HG02759 (cell line): ENCODE data around the gene GPR180.
"Not testable (repeated sequence)": the region's sequence is repeated elsewhere in the genome, so short reads cannot be mapped to it uniquely, and the experiment has no call there.

Experiments used
- ATAC-seq: cut with Tn5 transposase; IDR thresholded peaks from one replicate; pipeline ENCODE4 v1.9.1; 2021; ENCODE audit warnings: mild to moderate bottlenecking, moderate library complexity; ENCODE audit not compliant: unreplicated experiment

Gene GPR180

DNA sequence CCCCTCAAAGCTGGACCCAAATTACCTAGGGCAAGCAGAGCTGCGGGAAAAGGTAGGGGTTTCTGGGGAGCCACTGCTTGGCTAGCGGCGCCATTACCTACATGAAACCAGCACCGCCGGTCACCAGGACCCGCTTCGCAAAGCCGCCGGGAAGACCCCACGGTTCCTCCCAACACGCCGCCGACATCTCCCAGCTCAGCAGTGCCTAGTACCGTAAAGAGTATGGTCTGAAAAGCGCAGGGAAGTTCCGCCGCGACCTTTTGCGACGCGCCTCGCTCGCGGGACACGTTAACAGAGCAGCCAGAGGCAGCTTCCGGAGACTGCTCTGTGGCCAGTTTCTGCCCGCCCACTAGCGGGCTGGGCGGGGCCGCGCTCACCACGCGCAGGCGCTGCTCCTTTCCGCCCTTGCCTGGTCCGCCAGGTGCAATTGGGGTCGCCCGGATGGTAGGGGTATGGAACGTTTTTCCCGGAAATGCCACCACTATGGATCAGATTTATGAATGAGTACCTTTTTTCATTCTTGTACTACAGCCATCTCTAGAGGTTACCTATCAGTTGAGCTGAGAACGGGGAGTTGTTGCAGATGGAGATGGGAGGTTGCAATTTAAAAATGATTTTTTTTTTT lies 5.6 kb upstream of the GPR180 start, which contains the start of gene TGDS:
TGDS (minus strand) TSS at position 203 of the 625 bp plus-strand sequence; CDS start at position 187, 16 bp downstream.
- ATAC-seq = peak; percentile 98

DNA sequence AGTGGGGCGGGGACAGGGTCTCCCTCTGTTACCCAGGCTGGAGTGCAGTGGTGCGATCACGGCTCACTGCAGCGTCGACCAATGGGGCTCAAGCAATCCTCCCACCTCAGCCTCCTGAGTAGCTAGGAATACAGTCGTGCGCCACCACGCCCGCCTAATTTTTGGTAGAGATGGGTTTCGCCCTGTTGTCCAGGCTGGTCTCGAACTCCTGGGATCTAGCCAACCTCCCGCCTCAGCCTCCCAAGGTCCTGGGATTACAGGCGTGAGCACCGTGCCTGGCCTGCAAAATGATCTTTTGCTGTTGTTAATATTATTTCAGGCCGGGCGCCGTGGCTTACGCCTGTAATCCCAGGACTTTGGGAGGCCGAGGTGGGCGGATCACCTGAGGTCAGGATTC lies 5.1 kb upstream of the GPR180 start:
- ATAC-seq = no peak

DNA sequence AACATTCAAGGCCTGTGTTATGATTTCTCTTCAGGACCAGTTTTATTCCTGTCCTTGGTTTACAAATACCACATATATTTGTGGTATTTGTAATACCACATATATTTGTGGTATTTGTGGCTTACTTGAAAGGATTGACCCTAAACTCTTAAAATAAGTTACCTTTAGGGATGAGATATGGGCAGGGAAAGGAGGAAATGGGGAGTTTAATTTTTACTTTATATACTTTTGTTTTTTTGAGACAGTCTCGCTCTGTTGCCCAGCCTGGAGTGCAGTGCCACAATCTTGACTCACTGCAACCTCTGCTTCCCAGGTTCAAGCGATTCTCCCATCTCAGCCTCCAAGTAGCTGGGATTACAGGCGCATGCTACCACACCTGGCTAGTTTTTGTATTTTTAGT lies 3.4 kb upstream of the GPR180 start:
- ATAC-seq = no peak

DNA sequence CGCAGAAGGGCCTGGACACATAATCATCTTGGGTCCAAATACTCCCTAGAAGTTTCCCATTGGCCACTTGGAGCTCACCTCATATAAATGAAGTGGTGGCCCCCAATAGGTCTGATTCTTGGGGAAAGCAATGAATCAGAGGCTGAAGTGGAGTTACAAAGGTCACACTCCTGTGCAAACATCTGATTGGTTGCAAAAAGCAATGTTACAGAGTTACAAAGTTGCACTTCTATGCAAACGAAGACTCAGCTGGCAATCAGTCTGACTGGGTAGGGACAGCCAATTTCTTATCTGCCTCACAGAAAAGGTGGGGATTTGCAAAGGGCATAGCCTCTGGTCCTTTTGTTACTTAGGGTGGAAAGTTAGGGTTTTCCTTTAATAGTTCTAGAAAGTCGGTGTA lies 1.8 kb upstream of the GPR180 start:
- ATAC-seq = no peak

DNA sequence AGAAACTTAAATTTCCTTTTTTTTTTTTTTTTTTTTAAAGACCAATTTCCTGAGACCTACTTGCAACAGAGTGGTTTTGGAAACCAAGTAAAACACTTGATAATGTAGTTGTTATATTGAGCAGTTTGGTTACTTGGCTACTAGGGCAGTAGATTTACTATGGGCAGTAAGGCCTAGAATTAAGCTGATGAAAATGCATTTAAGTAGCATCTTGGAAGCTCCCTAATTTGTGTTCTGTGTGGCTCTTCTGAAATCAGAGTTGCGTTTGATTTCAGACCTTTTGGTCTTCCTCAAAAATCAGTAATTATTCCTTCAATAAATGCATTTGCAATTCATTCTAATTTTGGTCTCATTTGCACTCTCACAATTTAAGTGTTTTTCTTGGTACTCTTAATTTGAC lies 810 bp downstream of the GPR180 start:
- no peak for ATAC-seq

DNA sequence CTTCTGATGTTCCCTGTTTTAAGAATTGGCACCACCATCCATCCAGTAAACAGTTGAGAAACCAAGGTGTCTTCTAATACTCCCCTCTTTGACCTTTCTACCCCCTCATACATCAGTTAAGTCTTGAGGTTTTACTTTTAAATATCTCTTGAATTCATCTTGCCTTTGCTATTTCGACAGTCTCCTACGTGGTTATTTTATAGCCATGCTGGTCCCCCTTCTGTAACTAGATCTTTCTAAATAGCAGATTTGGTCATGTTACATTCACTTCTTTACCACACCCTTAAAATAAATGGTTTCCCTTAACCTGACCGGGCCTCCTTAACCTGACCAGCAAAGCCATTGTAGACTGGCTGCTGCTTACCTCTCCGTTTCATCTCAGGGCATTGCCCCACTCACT lies 5.4 kb downstream of the GPR180 start:
- no peak for ATAC-seq

DNA sequence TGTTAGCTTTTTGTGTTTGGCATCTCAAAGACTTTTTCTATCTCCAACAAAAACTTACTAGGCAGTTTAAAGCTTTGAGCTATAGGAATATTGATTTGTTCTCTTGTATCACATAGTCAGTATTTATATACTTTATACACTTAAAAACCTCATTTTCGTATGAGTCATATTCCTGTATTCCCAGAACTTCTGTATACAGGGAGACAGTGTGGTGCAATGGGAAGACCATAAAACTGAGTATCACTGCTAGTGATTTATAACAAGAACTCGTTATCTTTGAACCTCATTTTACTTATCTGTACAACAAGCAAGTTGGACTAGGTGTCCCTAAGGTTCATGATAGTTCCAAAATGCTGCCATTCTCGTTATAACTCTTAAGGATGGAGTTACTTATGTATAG lies 6.3 kb downstream of the GPR180 start:
- no peak for ATAC-seq

DNA sequence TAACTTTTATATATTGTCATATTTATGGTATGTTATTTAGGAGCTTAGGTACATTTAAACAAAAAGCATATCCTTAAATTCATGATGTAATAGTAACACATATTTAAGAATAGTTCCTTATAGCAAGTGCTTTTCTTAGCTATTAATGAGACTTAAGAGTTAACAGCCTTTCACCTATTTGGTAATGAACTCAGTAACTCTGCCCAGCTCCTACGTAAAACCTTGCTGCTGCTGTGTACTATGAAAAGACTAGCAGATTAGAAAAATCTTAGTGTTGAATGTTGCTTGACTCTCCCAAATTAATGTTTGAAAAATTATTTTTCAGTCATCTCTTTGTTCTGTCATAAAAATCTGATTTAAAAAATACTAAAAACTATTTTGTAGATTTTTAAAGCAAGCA lies 6.9 kb downstream of the GPR180 start:
- no peak for ATAC-seq

DNA sequence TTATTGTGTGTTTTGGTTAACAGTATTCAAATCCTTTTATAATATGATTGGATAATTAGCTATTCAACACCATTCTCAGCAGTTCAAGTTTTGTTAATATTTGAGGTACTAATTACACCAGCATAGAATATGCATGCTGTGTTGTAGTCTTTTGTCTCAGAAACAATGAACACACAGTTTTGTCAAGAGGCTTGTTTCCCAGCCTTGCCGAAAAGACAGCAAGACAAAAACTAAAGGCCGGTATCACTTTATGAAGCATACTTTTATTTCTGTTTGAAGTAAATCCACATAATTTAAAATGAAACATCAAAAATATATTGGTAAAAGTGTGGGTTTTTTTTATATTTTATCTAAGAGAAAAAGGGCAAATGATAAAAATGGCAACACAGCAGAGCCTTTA lies 7.5 kb downstream of the GPR180 start:
- ATAC-seq = no peak

DNA sequence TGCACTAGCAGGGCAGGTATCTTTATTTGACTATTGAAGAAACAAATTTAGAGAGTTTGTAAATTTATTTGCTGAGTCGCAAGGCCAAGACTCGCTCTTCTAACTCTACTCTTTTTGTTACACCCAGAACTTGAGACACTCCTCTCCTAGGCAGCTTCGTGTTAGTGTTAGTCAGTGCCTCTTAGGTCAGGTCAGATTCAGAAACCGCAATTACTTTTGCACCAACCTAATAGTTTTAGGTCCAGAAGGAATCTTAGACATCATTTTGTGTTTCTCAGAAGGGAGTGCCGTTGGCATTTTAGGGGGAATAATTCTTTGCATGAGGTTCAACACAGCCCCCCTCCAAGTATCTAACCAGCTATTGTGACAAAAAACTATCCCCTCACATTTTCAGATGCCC lies 8.8 kb downstream of the GPR180 start:
- no peak for ATAC-seq

DNA sequence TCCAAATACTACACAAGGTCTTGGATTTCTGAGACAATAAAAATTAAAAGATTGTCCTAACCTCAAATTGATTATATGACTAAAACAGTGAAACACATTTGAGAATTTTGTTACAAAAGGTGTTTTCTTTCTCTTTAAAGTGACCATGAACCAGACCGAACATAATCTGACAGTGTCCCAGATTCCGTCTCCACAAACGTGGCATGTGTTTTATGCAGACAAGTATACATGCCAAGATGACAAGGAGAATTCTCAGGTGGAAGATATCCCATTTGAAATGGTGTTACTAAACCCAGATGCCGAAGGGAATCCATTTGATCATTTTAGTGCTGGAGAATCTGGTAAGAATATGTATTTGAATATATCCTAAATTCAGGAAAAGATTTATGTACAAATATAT lies 10.4 kb downstream of the GPR180 start:
- ATAC-seq = no peak

DNA sequence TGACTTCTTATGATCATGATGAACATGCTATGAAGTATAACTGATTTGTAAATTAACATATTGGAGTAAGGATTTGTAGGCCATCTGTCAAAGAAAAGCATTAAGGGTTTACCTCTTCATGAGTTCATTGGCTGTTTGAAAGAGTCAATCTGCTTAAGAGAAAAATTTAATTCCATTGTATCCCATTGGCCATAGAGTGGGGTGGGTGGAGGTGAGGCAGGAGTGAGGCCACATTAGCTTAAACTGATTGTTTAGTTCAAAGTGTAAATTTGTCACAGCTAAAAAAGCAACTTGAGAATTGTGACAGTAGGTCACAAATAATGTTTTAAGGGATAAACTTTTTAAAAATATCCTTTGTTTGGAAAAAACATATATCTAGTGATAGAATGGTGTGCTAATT lies 11.4 kb downstream of the GPR180 start:
- no peak for ATAC-seq

DNA sequence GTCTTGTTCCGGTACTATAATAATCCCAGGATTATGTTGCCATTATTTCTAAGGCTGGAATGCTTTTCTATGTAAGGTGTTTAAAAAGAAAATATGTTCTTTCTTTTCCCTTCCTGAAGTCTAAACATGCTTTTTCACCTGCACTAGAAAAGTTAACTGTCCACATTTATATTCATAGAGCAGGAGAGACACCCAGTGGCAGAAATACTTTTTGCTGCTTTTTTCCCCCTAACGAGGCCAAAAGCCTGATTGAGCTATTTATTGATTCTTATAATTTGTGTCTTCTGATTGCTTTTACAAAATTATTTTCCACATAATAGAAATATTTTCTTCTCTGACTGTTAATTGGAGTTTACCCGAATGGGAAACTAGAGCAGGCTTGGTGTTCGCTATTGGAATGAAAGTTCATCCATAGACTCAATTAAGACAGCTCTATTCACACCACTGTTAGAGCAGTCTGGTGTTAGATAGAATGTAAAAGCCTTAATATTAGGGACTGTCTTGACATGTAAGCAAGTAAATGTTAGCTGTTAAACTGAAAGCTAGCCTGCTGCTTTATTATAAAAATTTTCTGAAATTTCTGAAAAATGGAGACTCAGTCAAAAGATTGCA lies 15.8 kb downstream of the GPR180 start:
- ATAC-seq = no peak

DNA sequence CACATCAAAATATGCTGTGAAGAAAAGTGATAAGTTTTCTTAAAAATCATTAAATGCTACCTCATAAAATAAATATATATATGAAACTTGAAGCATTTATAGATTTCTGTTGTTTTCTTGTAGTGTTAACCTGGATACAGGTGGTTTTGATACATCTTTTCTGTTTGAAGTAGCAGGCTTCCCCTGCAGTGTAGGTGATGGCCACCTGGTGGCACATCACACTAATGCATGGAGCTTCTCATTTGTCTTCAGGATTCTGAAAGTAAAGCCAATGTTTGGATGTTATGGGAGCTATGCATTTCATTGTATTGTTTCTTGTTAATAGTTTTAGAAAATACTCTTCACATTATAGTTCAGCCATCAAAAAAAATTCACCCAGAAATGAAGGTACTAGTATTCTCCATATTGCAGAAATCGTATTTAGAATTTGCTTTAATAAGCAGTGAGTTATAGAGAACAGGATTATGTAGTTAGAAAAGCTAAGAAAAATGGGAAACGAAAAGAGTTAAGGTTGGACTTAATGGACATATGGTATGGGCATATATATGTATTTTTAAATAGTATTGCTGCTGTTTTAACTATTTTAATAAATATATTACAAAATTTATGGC lies 18.7 kb downstream of the GPR180 start:
- peak; percentile 83 for ATAC-seq

DNA sequence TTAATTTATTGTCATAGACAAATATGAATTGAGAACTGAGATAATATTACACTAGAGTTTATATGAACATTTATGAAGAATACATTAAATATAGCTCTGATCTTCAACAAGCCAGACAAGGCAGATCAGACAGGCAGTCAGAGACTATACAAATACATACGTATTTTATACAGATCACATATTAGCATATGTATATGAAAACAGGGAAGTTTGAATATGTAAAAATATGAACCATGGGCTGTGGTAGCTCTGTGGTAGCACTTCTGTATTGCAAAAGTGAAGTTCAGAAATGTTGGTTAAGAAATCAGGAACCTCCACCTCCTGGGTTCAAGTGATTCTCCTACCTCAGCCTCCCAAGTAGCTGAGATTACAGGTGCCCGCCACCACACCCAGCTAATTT lies 20.7 kb downstream of the GPR180 start:
- ATAC-seq = no peak

DNA sequence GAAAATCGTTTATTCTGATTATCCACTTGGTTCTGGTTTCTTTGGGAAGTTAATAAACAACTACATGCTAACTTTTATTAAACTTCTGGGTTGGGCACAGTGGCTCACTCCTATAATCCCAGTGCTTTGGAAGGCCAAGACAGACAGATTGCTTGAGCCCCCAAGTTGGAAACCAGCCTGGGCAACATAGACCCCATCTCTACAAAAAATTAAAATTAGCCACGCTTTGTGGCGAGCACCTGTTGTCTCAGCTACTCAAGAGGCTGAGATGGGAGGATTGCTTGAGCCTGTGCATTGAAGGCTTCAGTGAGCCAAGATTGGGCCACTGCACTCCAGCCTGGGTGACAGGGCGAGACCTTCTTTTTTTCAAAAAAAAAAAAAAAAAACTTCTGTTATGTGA lies 21.7 kb downstream of the GPR180 start:
- no peak for ATAC-seq

DNA sequence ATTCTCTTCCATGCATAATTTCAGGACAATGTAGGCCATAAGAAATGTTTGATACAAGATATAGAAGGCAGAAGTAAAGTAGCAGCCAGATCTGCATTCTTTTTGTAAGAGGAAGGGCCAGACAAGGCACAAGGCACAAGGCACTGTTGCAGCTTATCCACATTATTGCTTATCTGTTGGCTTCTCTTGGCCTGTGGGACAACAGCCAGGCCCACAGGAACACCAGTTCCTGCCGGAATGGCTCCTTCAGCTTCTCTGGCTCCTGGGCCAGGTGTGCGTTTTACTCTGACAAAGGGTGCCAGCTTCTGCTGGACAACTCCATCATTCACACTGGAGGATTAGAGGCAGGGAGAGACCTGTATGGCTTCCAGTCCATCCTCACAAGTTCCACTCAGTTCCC lies 29.2 kb downstream of the GPR180 start:
- no peak for ATAC-seq

DNA sequence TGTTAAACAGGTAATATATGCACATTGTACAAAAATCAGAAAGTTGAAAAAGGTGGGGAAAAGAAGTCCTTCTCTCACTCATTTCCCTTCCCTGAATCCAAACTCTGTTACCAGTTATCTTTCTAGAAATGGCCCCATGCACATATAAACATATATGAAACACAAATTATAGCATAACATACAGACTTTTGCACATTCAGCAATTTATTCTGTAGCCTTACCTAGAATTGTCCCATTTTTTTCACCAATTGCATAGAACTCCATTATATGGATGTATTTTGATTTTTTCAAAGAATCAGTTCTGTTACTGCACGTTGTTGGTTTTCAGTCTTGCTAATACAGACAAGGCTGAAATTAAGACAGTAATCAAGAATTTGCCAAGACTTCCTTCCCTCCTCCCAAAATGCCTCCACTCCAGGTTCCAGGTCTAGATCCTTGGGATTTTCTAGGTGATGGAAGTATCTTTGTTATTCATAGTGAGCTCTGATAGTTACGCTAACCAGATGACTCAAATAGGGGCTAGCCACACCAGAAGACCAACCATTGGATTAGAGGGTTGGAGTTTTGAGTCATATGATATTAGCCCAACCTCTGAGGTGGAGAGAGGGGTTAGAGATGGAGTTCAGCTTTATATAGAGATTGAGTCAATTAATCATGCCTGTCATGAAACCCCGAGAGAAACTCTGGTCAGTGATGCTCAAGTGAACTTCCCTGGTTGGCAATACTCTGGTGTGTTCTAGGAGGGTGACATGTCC lies 30.7 kb downstream of the GPR180 start:
- ATAC-seq = no peak

DNA sequence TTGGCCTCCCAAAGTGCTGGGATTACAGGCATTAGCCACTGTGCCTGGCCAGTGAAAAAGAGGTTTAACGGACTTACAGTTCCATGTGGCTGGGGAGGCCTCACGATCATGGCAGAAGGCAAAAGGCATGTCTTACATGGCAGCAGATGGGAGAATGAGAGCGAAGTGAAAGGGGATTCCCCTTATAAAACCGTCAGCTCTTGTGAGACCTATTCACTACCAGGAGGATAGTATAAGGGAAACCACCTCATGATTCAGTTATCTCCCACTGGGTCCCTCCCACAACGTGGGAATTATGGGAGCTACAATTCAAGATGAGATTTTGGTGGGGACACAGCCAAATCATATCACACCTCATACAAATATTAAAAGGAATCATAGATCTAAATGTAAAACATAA lies 34.4 kb downstream of the GPR180 start:
- ATAC-seq = not testable (repeated sequence)

DNA sequence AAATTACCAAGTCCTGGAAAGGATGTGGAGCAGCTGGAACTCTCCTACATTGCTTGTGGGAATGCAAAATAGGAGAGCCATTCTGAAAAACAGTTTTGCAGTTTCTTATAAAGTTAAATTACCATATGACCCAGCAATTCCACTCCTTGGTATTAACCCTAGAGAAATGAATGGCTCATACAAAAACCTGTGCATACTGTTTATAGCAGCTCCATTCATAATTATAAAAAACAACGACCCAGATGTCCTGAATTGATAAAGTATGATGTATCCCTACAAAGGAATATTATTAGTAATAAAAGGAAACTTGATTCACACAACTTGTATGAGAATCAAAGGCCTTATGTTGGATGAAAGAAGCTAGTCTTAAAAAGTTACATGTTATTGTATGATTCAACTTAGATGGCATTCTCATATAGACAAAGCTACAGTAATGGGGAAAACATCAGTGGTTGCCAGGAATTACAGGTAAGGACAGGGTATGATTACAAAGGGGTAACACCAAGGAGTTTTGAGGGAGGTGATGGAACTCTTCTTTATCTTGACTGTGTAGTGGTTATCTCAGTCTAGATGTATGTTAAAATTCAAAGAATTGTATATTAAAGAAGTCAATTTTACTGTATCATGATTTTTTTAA lies 35.4 kb downstream of the GPR180 start:
- no peak for ATAC-seq

DNA sequence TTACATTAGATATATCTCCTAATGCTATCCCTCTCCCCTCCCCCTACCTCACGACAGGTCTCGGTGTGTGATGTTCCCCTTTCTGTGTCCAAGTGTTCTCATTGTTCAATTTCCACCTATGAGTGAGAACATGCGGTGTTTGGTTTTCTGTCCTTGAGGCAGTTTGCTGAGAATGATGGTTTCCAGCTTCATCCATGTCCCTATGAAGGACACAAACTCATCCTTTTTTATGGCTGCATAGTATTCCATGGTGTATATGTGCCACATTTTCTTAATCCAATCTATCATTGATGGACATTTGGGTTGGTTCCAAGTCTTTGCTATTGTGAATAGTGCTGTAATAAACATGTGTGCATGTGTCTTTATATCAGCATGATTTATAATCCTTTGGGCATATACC lies 36.0 kb downstream of the GPR180 start:
- not testable (repeated sequence) for ATAC-seq
